Tibial nerve (tissue), 4 donors: ENCODE results near the gene VIPR2.
"Not testable (repeated sequence)": the region's sequence is repeated elsewhere in the genome, so short reads cannot be mapped to it uniquely, and the experiment has no call there.

Source experiments
- EP300 ChIP-seq, 2 donors: sonication (generic); formaldehyde crosslinking; IDR thresholded peaks; one replicate each; pipeline ENCODE4 v1.6.1; 2017; ENCODE audit warnings: antibody characterized with exemption in 2 of 2, mild to moderate bottlenecking in 1 of 2
- POLR2A ChIP-seq, 2 donors: fragments of 450-650 bp; IDR thresholded peaks; one replicate each; pipeline ENCODE4 v1.6.1; 2017; ENCODE audit warnings: antibody characterized with exemption in 2 of 2, mild to moderate bottlenecking in 2 of 2, moderate library complexity in 2 of 2
- TF ChIP-seq, protein P1 (sequence below), 5 experiments: fragments of 200-600 bp in 3 of 5; fragments of 450-650 bp in 2 of 5; sonication (generic) in 3 of 5; IDR thresholded peaks; one replicate each; pipeline ENCODE4 v1.5.1; 2016 to 2019; ENCODE audit warnings: antibody characterized with exemption in 5 of 5, mild to moderate bottlenecking in 3 of 5, moderate library complexity in 2 of 5

DNA sequence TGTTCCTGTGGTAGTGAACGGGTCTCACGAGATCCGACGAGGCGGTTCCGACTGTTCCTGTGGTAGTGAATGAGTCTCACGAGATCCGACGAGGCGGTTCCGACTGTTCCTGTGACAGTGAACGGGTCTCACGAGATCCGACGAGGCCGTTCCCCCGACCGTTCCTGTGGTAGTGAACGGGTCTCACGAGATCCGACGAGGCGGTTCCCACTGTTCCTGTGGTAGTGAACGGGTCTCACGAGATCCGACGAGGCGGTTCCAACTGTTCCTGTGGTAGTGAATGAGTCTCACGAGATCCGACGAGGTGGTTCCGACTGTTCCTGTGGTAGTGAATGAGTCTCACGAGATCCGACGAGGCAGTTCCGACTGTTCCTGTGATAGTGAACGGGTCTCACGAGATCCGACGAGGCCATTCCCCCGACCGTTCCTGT is 43.0 kb downstream of the VIPR2 start:
- TF ChIP-seq, protein P1, sequence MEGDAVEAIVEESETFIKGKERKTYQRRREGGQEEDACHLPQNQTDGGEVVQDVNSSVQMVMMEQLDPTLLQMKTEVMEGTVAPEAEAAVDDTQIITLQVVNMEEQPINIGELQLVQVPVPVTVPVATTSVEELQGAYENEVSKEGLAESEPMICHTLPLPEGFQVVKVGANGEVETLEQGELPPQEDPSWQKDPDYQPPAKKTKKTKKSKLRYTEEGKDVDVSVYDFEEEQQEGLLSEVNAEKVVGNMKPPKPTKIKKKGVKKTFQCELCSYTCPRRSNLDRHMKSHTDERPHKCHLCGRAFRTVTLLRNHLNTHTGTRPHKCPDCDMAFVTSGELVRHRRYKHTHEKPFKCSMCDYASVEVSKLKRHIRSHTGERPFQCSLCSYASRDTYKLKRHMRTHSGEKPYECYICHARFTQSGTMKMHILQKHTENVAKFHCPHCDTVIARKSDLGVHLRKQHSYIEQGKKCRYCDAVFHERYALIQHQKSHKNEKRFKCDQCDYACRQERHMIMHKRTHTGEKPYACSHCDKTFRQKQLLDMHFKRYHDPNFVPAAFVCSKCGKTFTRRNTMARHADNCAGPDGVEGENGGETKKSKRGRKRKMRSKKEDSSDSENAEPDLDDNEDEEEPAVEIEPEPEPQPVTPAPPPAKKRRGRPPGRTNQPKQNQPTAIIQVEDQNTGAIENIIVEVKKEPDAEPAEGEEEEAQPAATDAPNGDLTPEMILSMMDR (IDR thresholded peaks at IDR 0.05) = not testable (repeated sequence)
- not testable (repeated sequence) for TF ChIP-seq POLR2A, EP300 (IDR thresholded peaks at IDR 0.05)
